ENCODE measurements around the gene G6PC1. TPM values are rescaled to one million over a fixed set of nuclear protein-coding genes. Genes with fewer than 3 reads are reported as not detected.
"Not testable (repeated sequence)": the region's sequence is repeated elsewhere in the genome, so short reads cannot be mapped to it uniquely, and the experiment has no call there.

Gene G6PC1
- total RNA-seq, 1 experiment from 2014 or later, result not detected

DNA sequence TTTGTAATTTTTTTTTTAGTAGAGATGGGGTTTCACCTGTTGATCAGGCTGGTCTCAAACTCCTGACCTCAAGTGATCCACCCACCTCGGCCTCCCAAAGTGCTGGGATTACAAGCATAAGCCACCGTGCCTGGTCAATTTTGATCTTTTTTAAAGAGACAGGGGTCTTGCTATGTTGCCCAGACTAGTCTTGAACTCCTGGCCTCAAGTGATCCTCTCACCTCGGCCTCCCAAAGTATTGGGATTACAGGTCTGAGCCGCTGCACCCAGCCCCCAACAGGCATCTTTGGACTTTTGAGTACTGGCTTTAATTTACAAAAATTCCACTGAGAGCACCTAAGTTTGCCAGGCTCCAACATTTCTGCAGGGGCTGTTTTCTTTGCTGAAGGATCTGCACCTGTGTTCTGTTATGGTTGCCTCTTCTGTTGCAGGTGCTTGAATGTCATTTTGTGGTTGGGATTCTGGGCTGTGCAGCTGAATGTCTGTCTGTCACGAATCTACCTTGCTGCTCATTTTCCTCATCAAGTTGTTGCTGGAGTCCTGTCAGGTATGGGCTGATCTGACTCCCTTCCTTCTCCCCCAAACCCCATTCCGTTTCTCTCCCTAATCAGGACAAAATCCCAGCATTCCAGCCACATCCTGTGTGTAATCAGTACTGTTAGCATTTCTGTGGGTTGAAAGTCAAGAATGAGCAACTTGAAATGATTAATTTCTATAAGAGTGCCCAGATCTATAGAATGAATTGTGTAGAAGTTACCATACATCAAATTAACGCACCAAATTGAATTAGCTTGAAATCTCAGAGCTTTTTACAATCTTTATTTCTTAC lies 8.5 kb downstream of the G6PC1 start:
- Mint-ChIP-seq H3K4me3 (ENCODE audit: unreplicated experiment) (no peak overlapping the region), H3K27ac (ENCODE audit: unreplicated experiment) (no peak overlapping the region), H3K36me3 (ENCODE audit: insufficient read depth, unreplicated experiment) (no peaks in the 10 kb centered on the region), H3K4me1 (ENCODE audit: low read depth, unreplicated experiment) (peaks cover 6% of the 10 kb centered on the region), H3K27me3 (ENCODE audit: insufficient read depth, unreplicated experiment) (peaks cover 6% of the 10 kb centered on the region), H3K9me3 (ENCODE audit: unreplicated experiment) (no peaks in the 10 kb centered on the region)
- BruUV-seq (replicated peaks), result no TSS peak
- intact Hi-C loops (cut with micrococcal nuclease; ENCODE audit: unreplicated experiment), result no loop called here
- Histone ChIP-seq H3K4me1 (peaks cover 2% of the 10 kb centered on the region; the same call in 1 of the 2 replicates), H3K9me3 (no peaks in the 10 kb centered on the region), H3K4me3 (ENCODE audit: low read depth, low read length) (no peak overlapping the region), H3K27me3 (replicated peaks; ENCODE audit: control insufficient read depth, insufficient read depth, low read length) (no peaks in the 10 kb centered on the region), H3K36me3 (ENCODE audit: control insufficient read depth, insufficient read depth, low read length) (no peaks in the 10 kb centered on the region)
- DNase-seq, result no peak
- TF ChIP-seq, protein P1, sequence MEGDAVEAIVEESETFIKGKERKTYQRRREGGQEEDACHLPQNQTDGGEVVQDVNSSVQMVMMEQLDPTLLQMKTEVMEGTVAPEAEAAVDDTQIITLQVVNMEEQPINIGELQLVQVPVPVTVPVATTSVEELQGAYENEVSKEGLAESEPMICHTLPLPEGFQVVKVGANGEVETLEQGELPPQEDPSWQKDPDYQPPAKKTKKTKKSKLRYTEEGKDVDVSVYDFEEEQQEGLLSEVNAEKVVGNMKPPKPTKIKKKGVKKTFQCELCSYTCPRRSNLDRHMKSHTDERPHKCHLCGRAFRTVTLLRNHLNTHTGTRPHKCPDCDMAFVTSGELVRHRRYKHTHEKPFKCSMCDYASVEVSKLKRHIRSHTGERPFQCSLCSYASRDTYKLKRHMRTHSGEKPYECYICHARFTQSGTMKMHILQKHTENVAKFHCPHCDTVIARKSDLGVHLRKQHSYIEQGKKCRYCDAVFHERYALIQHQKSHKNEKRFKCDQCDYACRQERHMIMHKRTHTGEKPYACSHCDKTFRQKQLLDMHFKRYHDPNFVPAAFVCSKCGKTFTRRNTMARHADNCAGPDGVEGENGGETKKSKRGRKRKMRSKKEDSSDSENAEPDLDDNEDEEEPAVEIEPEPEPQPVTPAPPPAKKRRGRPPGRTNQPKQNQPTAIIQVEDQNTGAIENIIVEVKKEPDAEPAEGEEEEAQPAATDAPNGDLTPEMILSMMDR (IDR thresholded peaks at IDR 0.05; ENCODE audit: insufficient read depth in 1 of 2, low read depth in 1 of 2, low read length in 1 of 2, severe bottlenecking in 1 of 2, unreplicated experiment in 1 of 2), result no peak
- ChIA-PET POLR2A (no interaction called here), CTCF (no interaction called here)

DNA sequence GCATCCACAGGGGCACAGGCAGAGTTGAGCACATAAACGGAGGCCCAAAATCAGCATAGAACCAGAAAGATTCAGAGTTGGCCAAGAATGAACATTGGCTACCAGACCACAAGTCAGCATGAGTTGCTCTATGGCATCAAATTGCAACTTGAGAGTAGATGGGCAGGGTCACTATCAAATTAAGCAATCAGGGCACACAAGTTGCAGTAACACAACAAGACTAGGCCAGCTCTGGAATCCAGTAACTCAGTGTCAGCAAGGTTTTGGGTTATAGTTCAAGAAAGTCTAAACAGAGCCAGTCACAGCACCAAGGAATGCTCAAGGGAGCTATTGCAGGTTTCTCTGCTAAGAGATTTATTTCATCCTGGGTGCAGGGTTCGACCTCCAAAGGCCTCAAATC lies 12.9 kb downstream of the G6PC1 start:
- ChIA-PET CTCF (no interaction called here), POLR2A (no interaction called here)

DNA sequence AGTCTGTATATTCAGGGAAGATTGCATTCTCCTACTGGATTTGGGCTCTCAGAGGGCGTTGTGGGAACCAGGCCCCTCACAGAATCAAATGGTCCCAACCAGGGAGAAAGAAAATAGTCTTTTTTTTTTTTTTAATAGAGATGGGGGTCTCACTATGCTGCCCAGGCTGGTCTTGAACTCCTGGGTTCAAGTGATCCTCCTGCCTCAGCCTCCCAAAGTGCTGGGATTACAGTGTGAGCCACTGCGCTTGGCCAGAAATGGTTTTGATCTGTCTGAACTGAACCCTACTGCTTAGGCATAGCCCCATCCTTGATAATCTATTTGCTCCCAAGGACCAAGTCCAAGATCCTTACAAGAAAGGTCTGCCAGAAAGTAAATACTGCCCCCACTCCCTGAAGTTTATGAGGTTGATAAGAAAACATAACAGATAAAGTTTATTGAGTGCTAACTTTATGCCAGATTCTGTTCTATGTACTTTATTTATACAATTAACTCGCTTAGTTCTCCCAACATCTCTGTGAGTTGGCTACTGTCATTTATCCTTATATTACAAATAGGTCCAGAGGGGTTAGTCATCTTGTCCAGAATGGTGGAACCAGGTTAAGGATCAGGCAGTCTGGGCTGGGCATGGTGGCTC lies 13.5 kb downstream of the G6PC1 start:
- ChIA-PET CTCF (interaction anchor here (0.6 kb wide), 1 partner anchor 75 kb away, joined by 3 read pairs; no protein-coding TSS in a partner anchor), POLR2A (no interaction called here)
- Histone ChIP-seq H3K4me3 (ENCODE audit: low read depth, low read length) (no peak overlapping the region), H3K36me3 (ENCODE audit: control insufficient read depth, insufficient read depth, low read length) (no peaks in the 10 kb centered on the region), H3K27me3 (replicated peaks; ENCODE audit: control insufficient read depth, insufficient read depth, low read length) (no peaks in the 10 kb centered on the region), H3K4me1 (peaks cover 6% of the 10 kb centered on the region; the same call in 1 of the 2 replicates), H3K9me3 (no peaks in the 10 kb centered on the region)
- Mint-ChIP-seq H3K4me1 (ENCODE audit: low read depth, unreplicated experiment) (peaks cover 5% of the 10 kb centered on the region), H3K36me3 (ENCODE audit: insufficient read depth, unreplicated experiment) (no peaks in the 10 kb centered on the region), H3K27ac (ENCODE audit: unreplicated experiment) (no peak overlapping the region), H3K27me3 (ENCODE audit: insufficient read depth, unreplicated experiment) (peaks cover 3% of the 10 kb centered on the region), H3K9me3 (ENCODE audit: unreplicated experiment) (no peaks in the 10 kb centered on the region), H3K4me3 (ENCODE audit: unreplicated experiment) (no peak overlapping the region)
- TF ChIP-seq, protein P1 (IDR thresholded peaks at IDR 0.05; ENCODE audit: insufficient read depth in 1 of 2, low read depth in 1 of 2, low read length in 1 of 2, severe bottlenecking in 1 of 2, unreplicated experiment in 1 of 2), result no peak
- BruUV-seq (replicated peaks), result no TSS peak
- intact Hi-C loops (cut with micrococcal nuclease; ENCODE audit: unreplicated experiment), result no loop called here
- no peak for DNase-seq

More for the DNA sequence above, 12.9 kb downstream of the G6PC1 start:
- H3K4me3 ChIP-seq (ENCODE audit: low read depth, low read length), result no peak overlapping the region
- peaks cover 6% of the 10 kb centered on the region; the same call in 1 of the 2 replicates for H3K4me1 ChIP-seq
- no peaks in the 10 kb centered on the region for H3K9me3 ChIP-seq
- H3K36me3 ChIP-seq (ENCODE audit: control insufficient read depth, insufficient read depth, low read length), result no peaks in the 10 kb centered on the region
- DNase-seq, result no peak
- intact Hi-C loops (cut with micrococcal nuclease; ENCODE audit: unreplicated experiment), result no loop called here
- BruUV-seq (replicated peaks), result no TSS peak
- H3K36me3 Mint-ChIP-seq (ENCODE audit: insufficient read depth, unreplicated experiment), result no peaks in the 10 kb centered on the region
- H3K9me3 Mint-ChIP-seq (ENCODE audit: unreplicated experiment), result no peaks in the 10 kb centered on the region
- no peaks in the 10 kb centered on the region for H3K27me3 ChIP-seq (replicated peaks; ENCODE audit: control insufficient read depth, insufficient read depth, low read length)
- peaks cover 6% of the 10 kb centered on the region for H3K4me1 Mint-ChIP-seq (ENCODE audit: low read depth, unreplicated experiment)
- H3K27me3 Mint-ChIP-seq (ENCODE audit: insufficient read depth, unreplicated experiment), result peaks cover 3% of the 10 kb centered on the region
- TF ChIP-seq, protein P1 (IDR thresholded peaks at IDR 0.05; ENCODE audit: insufficient read depth in 1 of 2, low read depth in 1 of 2, low read length in 1 of 2, severe bottlenecking in 1 of 2, unreplicated experiment in 1 of 2), result no peak
- no peak overlapping the region for H3K27ac Mint-ChIP-seq (ENCODE audit: unreplicated experiment)
- H3K4me3 Mint-ChIP-seq (ENCODE audit: unreplicated experiment), result no peak overlapping the region

DNA sequence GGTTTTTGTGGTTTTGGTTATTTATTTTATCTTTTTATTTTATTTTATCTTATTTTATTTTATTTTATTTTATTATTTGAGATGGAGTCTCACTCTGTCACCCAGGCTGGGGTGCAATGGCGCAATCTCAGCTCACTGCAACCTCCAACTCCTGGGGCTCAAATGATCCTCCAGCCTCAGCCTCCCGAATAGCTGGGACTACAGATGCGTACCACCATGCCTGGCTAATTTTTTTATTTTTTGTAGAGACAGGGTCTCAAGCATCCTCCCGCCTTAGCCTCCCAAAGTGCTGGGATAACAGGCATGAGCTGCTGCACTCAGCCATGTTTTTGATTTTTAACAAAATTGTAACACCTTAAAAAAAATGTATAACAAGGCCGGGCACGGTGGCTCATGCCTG lies 14.7 kb downstream of the G6PC1 start:
- H3K9me3 Mint-ChIP-seq (ENCODE audit: unreplicated experiment); H3K4me3 ChIP-seq (ENCODE audit: low read depth, low read length); CTCF ChIA-PET; DNase-seq; BruUV-seq (replicated peaks); H3K27ac Mint-ChIP-seq (ENCODE audit: unreplicated experiment); H3K36me3 Mint-ChIP-seq (ENCODE audit: insufficient read depth, unreplicated experiment); intact Hi-C loops (cut with micrococcal nuclease; ENCODE audit: unreplicated experiment); POLR2A ChIA-PET; H3K36me3 ChIP-seq (ENCODE audit: control insufficient read depth, insufficient read depth, low read length); H3K27me3 Mint-ChIP-seq (ENCODE audit: insufficient read depth, unreplicated experiment); H3K4me1 Mint-ChIP-seq (ENCODE audit: low read depth, unreplicated experiment); H3K27me3 ChIP-seq (replicated peaks; ENCODE audit: control insufficient read depth, insufficient read depth, low read length); H3K4me3 Mint-ChIP-seq (ENCODE audit: unreplicated experiment); H3K9me3 ChIP-seq: not testable (repeated sequence)
- peaks cover 11% of the 10 kb centered on the region for H3K4me1 ChIP-seq
